Measurements from ENCODE around the gene CGN. TPM values are rescaled to one million over a fixed set of nuclear protein-coding genes. Genes with fewer than 3 reads are reported as not detected.
"Not testable (repeated sequence)": the region's sequence is repeated elsewhere in the genome, so short reads cannot be mapped to it uniquely, and the experiment has no call there.

CGN gene
- polyA plus RNA-seq, 1 donor = 145 TPM

GRCh38 chr1:151520359-151520758, 9.2 kb downstream of the CGN start:
- Histone ChIP-seq H3K36me3 (ENCODE audit: control insufficient read depth, insufficient read depth, low read length) (peaks cover 61% of the 10 kb centered on the region), H3K27ac (ENCODE audit: low read length) (peak overlapping the region; percentile 30)
- DNase-seq = peak in 1 of 2 donors; percentile 64

GRCh38 chr1:151522427-151522826, 11.2 kb downstream of the CGN start:
- Histone ChIP-seq H3K4me1 (ENCODE audit: control insufficient read depth, insufficient read depth, low read length) (peaks cover 17% of the 10 kb centered on the region), H3K36me3 (ENCODE audit: control insufficient read depth, insufficient read depth, low read length) (peaks cover 72% of the 10 kb centered on the region)
- H3K9me3 ChIP-seq (ENCODE audit: control insufficient read depth, low read depth, low read length); DNase-seq; H3K27ac ChIP-seq (ENCODE audit: low read length); H3K27me3 ChIP-seq (ENCODE audit: control insufficient read depth, insufficient read depth, low read length); H3K4me3 ChIP-seq (ENCODE audit: low read length): not testable (repeated sequence)
- WGBS (ENCODE audit: insufficient coverage, low lambda C conversion rate) = no CpG with 5 or more reads among the region's 7 CpGs

More at GRCh38 chr1:151520359-151520758, 9.2 kb downstream of the CGN start:
- H3K9me3 ChIP-seq (ENCODE audit: control insufficient read depth, low read depth, low read length) = no peaks in the 10 kb centered on the region
- WGBS (ENCODE audit: insufficient coverage, low lambda C conversion rate) = no CpG with 5 or more reads among the region's 4 CpGs
- no peaks in the 10 kb centered on the region for H3K27me3 ChIP-seq (ENCODE audit: control insufficient read depth, insufficient read depth, low read length)
- H3K4me3 ChIP-seq (ENCODE audit: low read length) = no peak overlapping the region
- H3K4me1 ChIP-seq (ENCODE audit: control insufficient read depth, insufficient read depth, low read length) = peaks cover 27% of the 10 kb centered on the region

- peaks cover 17% of the 10 kb centered on the region for H3K4me1 ChIP-seq (ENCODE audit: control insufficient read depth, insufficient read depth, low read length)
- H3K9me3 ChIP-seq (ENCODE audit: control insufficient read depth, low read depth, low read length) = no peaks in the 10 kb centered on the region
- no peak for DNase-seq
- no CpG with 5 or more reads among the region's 5 CpGs for WGBS (ENCODE audit: insufficient coverage, low lambda C conversion rate)
- no peaks in the 10 kb centered on the region for H3K27me3 ChIP-seq (ENCODE audit: control insufficient read depth, insufficient read depth, low read length)
- H3K4me3 ChIP-seq (ENCODE audit: low read length) = no peak overlapping the region
- no peak overlapping the region for H3K27ac ChIP-seq (ENCODE audit: low read length)
- H3K36me3 ChIP-seq (ENCODE audit: control insufficient read depth, insufficient read depth, low read length) = peaks cover 73% of the 10 kb centered on the region
These were observed 12.1 kb downstream of the CGN start for GRCh38 chr1:151523326-151523725.

GRCh38 chr1:151524736-151525135, 13.5 kb downstream of the CGN start:
- H3K36me3 ChIP-seq (ENCODE audit: control insufficient read depth, insufficient read depth, low read length) = peaks cover 73% of the 10 kb centered on the region
- no peaks in the 10 kb centered on the region for H3K27me3 ChIP-seq (ENCODE audit: control insufficient read depth, insufficient read depth, low read length)
- DNase-seq = peak in 1 of 2 donors; percentile 62
- H3K4me3 ChIP-seq (ENCODE audit: low read length) = no peak overlapping the region
- H3K27ac ChIP-seq (ENCODE audit: low read length) = no peak overlapping the region
- no CpG with 5 or more reads among the region's 7 CpGs for WGBS (ENCODE audit: insufficient coverage, low lambda C conversion rate)
- peaks cover 14% of the 10 kb centered on the region for H3K4me1 ChIP-seq (ENCODE audit: control insufficient read depth, insufficient read depth, low read length)
- H3K9me3 ChIP-seq (ENCODE audit: control insufficient read depth, low read depth, low read length) = no peaks in the 10 kb centered on the region

- Histone ChIP-seq H3K27me3 (ENCODE audit: control insufficient read depth, insufficient read depth, low read length) (no peaks in the 10 kb centered on the region), H3K4me1 (ENCODE audit: control insufficient read depth, insufficient read depth, low read length) (peaks cover 4% of the 10 kb centered on the region), H3K9me3 (ENCODE audit: control insufficient read depth, low read depth, low read length) (no peaks in the 10 kb centered on the region), H3K27ac (ENCODE audit: low read length) (no peak overlapping the region), H3K4me3 (ENCODE audit: low read length) (no peak overlapping the region), H3K36me3 (ENCODE audit: control insufficient read depth, insufficient read depth, low read length) (peaks cover 73% of the 10 kb centered on the region)
- DNase-seq = no peak
- WGBS (ENCODE audit: insufficient coverage, low lambda C conversion rate) = 92% methylated on average over 4 of the region's 7 CpGs
These were observed 15.7 kb downstream of the CGN start for GRCh38 chr1:151526735-151527525.

GRCh38 chr1:151529211-151529702, 18.1 kb downstream of the CGN start:
- Histone ChIP-seq H3K4me1 (ENCODE audit: control insufficient read depth, insufficient read depth, low read length) (peaks cover 4% of the 10 kb centered on the region), H3K27ac (ENCODE audit: low read length) (no peak overlapping the region), H3K27me3 (ENCODE audit: control insufficient read depth, insufficient read depth, low read length) (no peaks in the 10 kb centered on the region), H3K9me3 (ENCODE audit: control insufficient read depth, low read depth, low read length) (no peaks in the 10 kb centered on the region), H3K36me3 (ENCODE audit: control insufficient read depth, insufficient read depth, low read length) (peaks cover 72% of the 10 kb centered on the region), H3K4me3 (ENCODE audit: low read length) (no peak overlapping the region)
- DNase-seq = no peak
- no CpG with 5 or more reads among the region's 11 CpGs for WGBS (ENCODE audit: insufficient coverage, low lambda C conversion rate)

GRCh38 chr1:151529781-151530180, 18.6 kb downstream of the CGN start:
- H3K4me3 ChIP-seq (ENCODE audit: low read length) = no peak overlapping the region
- peaks cover 70% of the 10 kb centered on the region for H3K36me3 ChIP-seq (ENCODE audit: control insufficient read depth, insufficient read depth, low read length)
- peaks cover 2% of the 10 kb centered on the region for H3K4me1 ChIP-seq (ENCODE audit: control insufficient read depth, insufficient read depth, low read length)
- WGBS (ENCODE audit: insufficient coverage, low lambda C conversion rate) = no CpG with 5 or more reads among the region's 18 CpGs
- H3K27ac ChIP-seq (ENCODE audit: low read length) = no peak overlapping the region
- no peaks in the 10 kb centered on the region for H3K9me3 ChIP-seq (ENCODE audit: control insufficient read depth, low read depth, low read length)
- H3K27me3 ChIP-seq (ENCODE audit: control insufficient read depth, insufficient read depth, low read length) = no peaks in the 10 kb centered on the region
- DNase-seq = no peak

- Histone ChIP-seq H3K27me3 (ENCODE audit: control insufficient read depth, insufficient read depth, low read length) (no peaks in the 10 kb centered on the region), H3K36me3 (ENCODE audit: control insufficient read depth, insufficient read depth, low read length) (peaks cover 70% of the 10 kb centered on the region), H3K27ac (ENCODE audit: low read length) (no peak overlapping the region), H3K4me3 (ENCODE audit: low read length) (no peak overlapping the region), H3K9me3 (ENCODE audit: control insufficient read depth, low read depth, low read length) (no peaks in the 10 kb centered on the region), H3K4me1 (ENCODE audit: control insufficient read depth, insufficient read depth, low read length) (no peaks in the 10 kb centered on the region)
- WGBS (ENCODE audit: insufficient coverage, low lambda C conversion rate) = no CpG with 5 or more reads among the region's 11 CpGs
- no peak for DNase-seq
These were observed 19.3 kb downstream of the CGN start for GRCh38 chr1:151530461-151530860.

GRCh38 chr1:151533870-151534269, 22.7 kb downstream of the CGN start:
- Histone ChIP-seq H3K4me1 (ENCODE audit: control insufficient read depth, insufficient read depth, low read length) (no peaks in the 10 kb centered on the region), H3K27ac (ENCODE audit: low read length) (no peak overlapping the region), H3K36me3 (ENCODE audit: control insufficient read depth, insufficient read depth, low read length) (peaks cover 79% of the 10 kb centered on the region), H3K9me3 (ENCODE audit: control insufficient read depth, low read depth, low read length) (no peaks in the 10 kb centered on the region), H3K4me3 (ENCODE audit: low read length) (no peak overlapping the region), H3K27me3 (ENCODE audit: control insufficient read depth, insufficient read depth, low read length) (no peaks in the 10 kb centered on the region)
- WGBS (ENCODE audit: insufficient coverage, low lambda C conversion rate) = no CpG with 5 or more reads among the region's 10 CpGs
- DNase-seq = no peak

- Histone ChIP-seq H3K9me3 (ENCODE audit: control insufficient read depth, low read depth, low read length) (no peaks in the 10 kb centered on the region), H3K27me3 (ENCODE audit: control insufficient read depth, insufficient read depth, low read length) (no peaks in the 10 kb centered on the region), H3K4me1 (ENCODE audit: control insufficient read depth, insufficient read depth, low read length) (peaks cover 7% of the 10 kb centered on the region), H3K36me3 (ENCODE audit: control insufficient read depth, insufficient read depth, low read length) (peaks cover 70% of the 10 kb centered on the region), H3K4me3 (ENCODE audit: low read length) (no peak overlapping the region), H3K27ac (ENCODE audit: low read length) (no peak overlapping the region)
- 100% methylated on average over 1 of the region's 12 CpGs for WGBS (ENCODE audit: insufficient coverage, low lambda C conversion rate)
- peak in 1 of 2 donors; percentile 52 for DNase-seq
These were observed 23.6 kb downstream of the CGN start for GRCh38 chr1:151534662-151535278.

All from large intestine (tissue), 3 donors.